Measurements from ENCODE around the gene AIM2. TPM values are rescaled to one million over a fixed set of nuclear protein-coding genes. Genes with fewer than 3 reads are reported as not detected.
"Not testable (repeated sequence)": the region's sequence is repeated elsewhere in the genome, so short reads cannot be mapped to it uniquely, and the experiment has no call there.

AIM2 gene
- total and polyA plus RNA-seq, 11 donors: 0.04 to 2.4 (median 0.44) TPM; not detected in 4

DNA sequence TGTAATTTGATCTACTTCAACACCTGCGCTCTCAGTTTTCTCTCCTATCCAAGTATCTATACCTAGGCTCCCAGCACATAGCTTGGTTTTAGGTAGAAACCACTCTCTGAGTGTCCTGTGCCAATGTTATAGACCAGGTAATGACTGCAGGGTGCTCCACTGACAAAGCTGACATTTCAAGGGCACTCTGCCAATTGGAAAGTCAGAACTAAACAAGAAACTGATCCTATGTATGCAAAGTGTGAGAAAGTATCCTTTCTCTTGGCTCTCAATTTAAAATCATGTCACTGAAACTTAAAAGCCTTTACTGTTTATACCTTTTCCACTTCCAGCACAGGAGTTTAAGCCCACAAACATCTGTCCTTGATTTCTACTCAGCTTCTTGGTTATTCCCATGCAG is 45.0 kb upstream of the AIM2 start:
- ATAC-seq: no peak
- TF ChIP-seq, protein P1, sequence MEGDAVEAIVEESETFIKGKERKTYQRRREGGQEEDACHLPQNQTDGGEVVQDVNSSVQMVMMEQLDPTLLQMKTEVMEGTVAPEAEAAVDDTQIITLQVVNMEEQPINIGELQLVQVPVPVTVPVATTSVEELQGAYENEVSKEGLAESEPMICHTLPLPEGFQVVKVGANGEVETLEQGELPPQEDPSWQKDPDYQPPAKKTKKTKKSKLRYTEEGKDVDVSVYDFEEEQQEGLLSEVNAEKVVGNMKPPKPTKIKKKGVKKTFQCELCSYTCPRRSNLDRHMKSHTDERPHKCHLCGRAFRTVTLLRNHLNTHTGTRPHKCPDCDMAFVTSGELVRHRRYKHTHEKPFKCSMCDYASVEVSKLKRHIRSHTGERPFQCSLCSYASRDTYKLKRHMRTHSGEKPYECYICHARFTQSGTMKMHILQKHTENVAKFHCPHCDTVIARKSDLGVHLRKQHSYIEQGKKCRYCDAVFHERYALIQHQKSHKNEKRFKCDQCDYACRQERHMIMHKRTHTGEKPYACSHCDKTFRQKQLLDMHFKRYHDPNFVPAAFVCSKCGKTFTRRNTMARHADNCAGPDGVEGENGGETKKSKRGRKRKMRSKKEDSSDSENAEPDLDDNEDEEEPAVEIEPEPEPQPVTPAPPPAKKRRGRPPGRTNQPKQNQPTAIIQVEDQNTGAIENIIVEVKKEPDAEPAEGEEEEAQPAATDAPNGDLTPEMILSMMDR (IDR thresholded peaks at IDR 0.05): no peak
- no peak for TF ChIP-seq POLR2A (IDR thresholded peaks at IDR 0.05)
- H3K27ac ChIP-seq: no peak overlapping the region
- no peaks in the 10 kb centered on the region for H3K9me3 ChIP-seq
- H3K4me3 ChIP-seq: no peak overlapping the region
- intact Hi-C loops (cut with DNase I): no loop called here
- no peaks in the 10 kb centered on the region for H3K4me1 ChIP-seq
- whole genome bisulfite sequencing, 4 donors: 76 to 94% (median 85%) methylated on average over 1 of the region's 1 CpG
- H3K27me3 ChIP-seq: peaks cover 0 to 11% (median 0%) of the 10 kb centered on the region in 9 donors
- no peak for DNase-seq
- no peaks in the 10 kb centered on the region for H3K36me3 ChIP-seq

DNA sequence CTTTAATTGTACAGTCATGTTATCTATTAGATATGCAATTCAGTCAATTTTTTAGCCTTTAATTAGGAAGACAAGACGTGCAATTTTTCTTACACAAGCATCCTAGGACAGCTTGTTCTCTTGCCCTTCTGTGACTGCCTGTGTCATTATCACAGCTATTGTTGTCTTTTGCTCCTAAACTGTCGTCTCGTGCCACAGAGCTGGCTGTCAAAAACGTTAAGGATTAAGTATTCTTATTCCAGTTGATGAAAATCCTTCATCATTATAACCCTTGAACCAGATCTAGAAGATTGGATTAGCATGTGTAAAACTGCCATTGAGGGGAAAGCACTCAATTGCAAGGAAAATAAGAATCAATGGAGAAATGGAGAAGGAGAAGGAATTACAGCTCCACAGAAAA is 43.8 kb upstream of the AIM2 start:
- Histone ChIP-seq H3K27ac (no peak overlapping the region), H3K36me3 (no peaks in the 10 kb centered on the region), H3K9me3 (no peaks in the 10 kb centered on the region), H3K27me3 (peaks cover 0 to 11% (median 0%) of the 10 kb centered on the region in 9 donors), H3K4me1 (no peaks in the 10 kb centered on the region), H3K4me3 (no peak overlapping the region)
- 50 to 66% (median 58%) methylated on average over 4 of the region's 4 CpGs for WGBS, 4 donors
- ATAC-seq: no peak
- DNase-seq: no peak
- intact Hi-C loops (cut with DNase I): no loop called here
- no peak for TF ChIP-seq POLR2A (IDR thresholded peaks at IDR 0.05)
- TF ChIP-seq, protein P1 (IDR thresholded peaks at IDR 0.05): no peak

DNA sequence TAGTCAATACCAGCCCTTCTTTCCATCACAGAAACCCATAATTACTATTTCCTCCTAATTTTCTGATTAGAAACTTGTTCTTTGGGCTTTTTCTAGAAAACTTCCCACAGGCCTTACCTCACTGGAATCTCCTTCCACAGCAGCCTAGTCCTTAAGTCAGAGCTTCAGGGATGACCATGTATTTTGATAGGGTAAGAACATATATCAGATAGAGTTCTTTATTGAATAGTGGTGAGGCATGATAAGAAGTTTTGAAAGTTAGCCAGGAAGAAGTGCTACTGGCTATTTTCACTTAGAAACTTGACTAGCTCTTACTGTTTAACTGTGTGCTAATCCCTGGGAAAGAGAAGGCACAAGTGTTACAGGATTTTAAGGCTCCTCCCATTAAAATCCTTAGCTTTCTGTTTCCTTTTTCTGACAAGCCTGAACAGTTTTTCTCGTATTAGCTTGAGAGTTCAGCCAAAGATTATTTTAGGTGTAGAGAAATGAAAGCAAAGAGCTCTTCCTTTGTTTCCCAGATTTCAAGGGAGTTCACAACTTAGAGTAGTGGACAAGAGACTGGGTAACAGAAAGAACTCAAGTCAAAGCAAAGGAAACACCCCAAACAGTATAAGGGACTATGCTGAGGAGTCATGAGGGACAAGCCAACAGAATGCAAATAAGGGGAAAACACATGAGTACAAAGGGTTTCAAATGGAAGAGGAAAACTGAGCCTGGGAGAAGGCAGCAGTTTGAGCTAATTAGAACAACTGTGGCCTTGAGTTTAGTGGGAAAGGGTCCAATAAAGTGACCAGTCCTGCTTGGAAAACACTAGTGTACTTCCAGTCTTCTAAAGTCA is 37.2 kb upstream of the AIM2 start:
- intact Hi-C loops (cut with DNase I): no loop called here
- no peak for TF ChIP-seq POLR2A (IDR thresholded peaks at IDR 0.05)
- TF ChIP-seq, protein P1 (IDR thresholded peaks at IDR 0.05): no peak
- Histone ChIP-seq H3K9me3 (no peaks in the 10 kb centered on the region), H3K36me3 (no peaks in the 10 kb centered on the region), H3K4me3 (peak overlapping the region in 1 of 12 donors; percentile 1), H3K27me3 (no peaks in the 10 kb centered on the region), H3K4me1 (peaks cover 0 to 13% (median 0%) of the 10 kb centered on the region in 12 donors), H3K27ac (peak overlapping the region in 2 of 12 donors; percentile 24 to 74)
- WGBS, 4 donors: 17 to 45% (median 19%) methylated on average over 1 of the region's 1 CpG
- DNase-seq (no peak), ATAC-seq (no peak)

DNA sequence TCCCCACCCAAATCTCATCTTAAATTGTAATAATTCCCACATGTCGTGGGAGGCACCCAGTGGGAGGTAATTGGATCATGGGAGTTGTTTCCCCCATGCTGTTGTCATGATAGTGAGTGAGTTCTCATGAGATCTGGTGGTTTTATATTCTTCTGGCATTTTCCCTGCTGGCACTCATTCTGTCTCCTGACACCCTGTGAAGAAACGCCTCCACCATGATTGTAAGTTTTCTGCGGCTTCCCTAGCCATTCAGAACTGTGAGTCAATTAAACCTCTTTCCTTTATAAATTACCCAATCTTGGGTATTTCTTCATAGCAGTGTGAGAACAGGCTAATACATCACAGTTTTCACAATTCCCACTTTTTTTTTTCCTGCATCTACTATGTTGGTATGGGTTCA is 26.5 kb upstream of the AIM2 start:
- H3K27me3 ChIP-seq: peaks cover 0 to 14% (median 0%) of the 10 kb centered on the region in 9 donors

More for the DNA sequence above, 26.5 kb upstream of the AIM2 start:
- H3K36me3 ChIP-seq; H3K4me1 ChIP-seq; intact Hi-C loops (cut with DNase I); H3K27ac ChIP-seq; H3K4me3 ChIP-seq; ATAC-seq; H3K9me3 ChIP-seq; DNase-seq: not testable (repeated sequence)
- 77 to 82% (median 78%) methylated on average over 3 of the region's 3 CpGs for WGBS, 4 donors
